IMR-90 (cell line): Measurements from ENCODE around the gene ANKRD40CL. TPM values are rescaled to one million over a fixed set of nuclear protein-coding genes. Genes with fewer than 3 reads are reported as not detected.

Experiments
- ATAC-seq: fragments of 200-7000 bp; cut with Tn5 transposase; 2 replicates; pipeline ENCODE4 v1.9.1; 2020; ENCODE audit warnings: low read depth, mild to moderate bottlenecking, moderate library complexity
- BruUV-seq: library from RNA; stranded (reverse); fragments of 400-500 nt; replicated peaks from 2 replicates; lab custom pipeline; 2021; lab: Mats Ljungman, UMichigan
- CTCF ChIA-PET: fragments of 300-600 bp; formaldehyde crosslinking; extraction: SDS; loops from one replicate; lab custom pipeline; 2021; ENCODE audit warnings: antibody characterized with exemption; lab: Yijun Ruan, JAX
- POLR2A ChIA-PET: fragments of 300-600 bp; sonication (Branson Sonifier 250); formaldehyde crosslinking; loops from one replicate; lab custom pipeline; 2022; ENCODE audit warnings: antibody characterized with exemption; ENCODE audit not compliant: unreplicated experiment; lab: Charles Lee
- DNase-seq: peaks from one replicate; pipeline ENCODE4 v3.0.0; 2013
- H2AFZ ChIP-seq: replicated peaks from 2 replicates; pipeline ENCODE3; 2013; ENCODE audit warnings: low read length, mild to moderate bottlenecking; ENCODE audit not compliant: poor library complexity
- H2AK5ac ChIP-seq: 2 replicates; pipeline ENCODE4 v1.6.1; 2013; ENCODE audit warnings: low read depth, low read length, inconsistent platforms
- H2AK9ac ChIP-seq: replicated peaks from 2 replicates; pipeline ENCODE3; 2013; ENCODE audit warnings: mild to moderate bottlenecking, low read depth, low read length, moderate library complexity; ENCODE audit not compliant: poor library complexity
- H2BK120ac ChIP-seq: 2 replicates; pipeline ENCODE4 v1.6.1; 2013; ENCODE audit warnings: low read depth, low read length, inconsistent platforms
- H2BK15ac ChIP-seq: 3 replicates; pipeline ENCODE4 v1.6.1; 2013; ENCODE audit warnings: low read depth, low read length, inconsistent platforms
- H2BK20ac ChIP-seq: 2 replicates; pipeline ENCODE4 v1.6.1; 2013; ENCODE audit warnings: low read depth, mild to moderate bottlenecking, inconsistent platforms, low read length, moderate library complexity
- H2BK5ac ChIP-seq: 2 replicates; pipeline ENCODE4 v1.6.1; 2013; ENCODE audit warnings: mild to moderate bottlenecking, low read depth, low read length, inconsistent platforms; ENCODE audit not compliant: poor library complexity, severe bottlenecking
- H3K14ac ChIP-seq: replicated peaks from 2 replicates; pipeline ENCODE4 v1.6.1; 2013; ENCODE audit warnings: low read depth, low read length, inconsistent platforms
- H3K18ac ChIP-seq: 2 replicates; pipeline ENCODE4 v1.6.1; 2013; ENCODE audit warnings: low read depth, low read length, control low read depth
- H3K23ac ChIP-seq: 2 replicates; pipeline ENCODE4 v1.6.1; 2013; ENCODE audit warnings: low read depth, low read length, inconsistent platforms
- H3K27ac ChIP-seq: 2 replicates; pipeline ENCODE4 v1.5.1; 2013; ENCODE audit warnings: mild to moderate bottlenecking, control low read depth, low read length; ENCODE audit not compliant: insufficient read depth
- H3K27me3 ChIP-seq: 2 replicates; pipeline ENCODE4 v1.6.1; 2013; ENCODE audit warnings: low read length; ENCODE audit not compliant: control insufficient read depth, insufficient read depth
- H3K36me3 ChIP-seq: 2 replicates; pipeline ENCODE4 v1.6.1; 2013; ENCODE audit warnings: low read length, mixed read lengths; ENCODE audit not compliant: control insufficient read depth, insufficient read depth
- H3K4ac ChIP-seq: 2 replicates; pipeline ENCODE4 v1.6.1; 2013; ENCODE audit warnings: low read depth, low read length, inconsistent platforms
- H3K4me1 ChIP-seq: 2 replicates; pipeline ENCODE4 v1.6.1; 2013; ENCODE audit warnings: low read length, mixed read lengths; ENCODE audit not compliant: control insufficient read depth, insufficient read depth
- H3K4me2 ChIP-seq: 2 replicates; pipeline ENCODE4 v1.6.1; 2013; ENCODE audit warnings: low read depth, mild to moderate bottlenecking, control low read depth, low read length, moderate library complexity
- H3K4me3 ChIP-seq: 2 replicates; pipeline ENCODE4 v1.5.1; 2013; ENCODE audit warnings: low read depth, mild to moderate bottlenecking, control low read depth, low read length, moderate library complexity; ENCODE audit not compliant: insufficient read depth
- H3K56ac ChIP-seq: 2 replicates; pipeline ENCODE4 v1.6.1; 2013; ENCODE audit warnings: low read length, inconsistent platforms; ENCODE audit not compliant: insufficient read depth; ENCODE audit errors: extremely low read depth
- H3K79me1 ChIP-seq, 2 experiments: 2 replicates each; pipeline ENCODE4 v1.6.1; 2013; ENCODE audit warnings: low read length in 2 of 2, inconsistent platforms in 1 of 2, low read depth in 1 of 2
- H3K9ac ChIP-seq: 2 replicates; pipeline ENCODE4 v1.6.1; 2013; ENCODE audit warnings: low read depth, low read length, control low read depth
- H3K9me1 ChIP-seq: 2 replicates; pipeline ENCODE4 v1.6.1; 2013; ENCODE audit warnings: low read length, inconsistent platforms; ENCODE audit not compliant: insufficient read depth
- H3K9me3 ChIP-seq: 2 replicates; pipeline ENCODE4 v1.6.1; 2013; ENCODE audit warnings: low read length; ENCODE audit not compliant: control insufficient read depth, insufficient read depth
- H4K20me1 ChIP-seq: 2 replicates; pipeline ENCODE4 v1.6.1; 2013; ENCODE audit warnings: low read length, inconsistent platforms; ENCODE audit not compliant: insufficient read depth
- H4K5ac ChIP-seq: 2 replicates; pipeline ENCODE4 v1.6.1; 2013; ENCODE audit warnings: mild to moderate bottlenecking, low read depth, low read length, control low read depth
- H4K8ac ChIP-seq, 2 experiments: 2 replicates each; pipeline ENCODE4 v1.6.1; 2013; ENCODE audit warnings: low read depth in 2 of 2, low read length in 2 of 2, control low read depth in 1 of 2, inconsistent platforms in 1 of 2
- H4K91ac ChIP-seq: 2 replicates; pipeline ENCODE4 v1.6.1; 2013; ENCODE audit warnings: low read depth, low read length, inconsistent platforms; ENCODE audit not compliant: insufficient read depth
- BHLHE40 ChIP-seq: fragments of 150-350 bp; IDR thresholded peaks from 2 replicates; pipeline ENCODE4 v1.6.1; 2016; ENCODE audit warnings: mild to moderate bottlenecking, low read depth, low read length
- CHD1 ChIP-seq: IDR thresholded peaks from 2 replicates; pipeline ENCODE4 v1.6.1; 2012; ENCODE audit warnings: low read depth, low read length, improper control_type of control experiment
- CTCF ChIP-seq: conservative IDR thresholded peaks from 2 replicates; pipeline ENCODE4 v1.5.1; 2012; ENCODE audit warnings: mild to moderate bottlenecking, low read depth, low read length, improper control_type of control experiment
- ELK1 ChIP-seq: fragments of 150-350 bp; IDR thresholded peaks from 2 replicates; pipeline ENCODE4 v1.6.1; 2016; ENCODE audit warnings: low read depth, mild to moderate bottlenecking, low read length, moderate library complexity, borderline replicate concordance
- FOS ChIP-seq: fragments of 150-350 bp; IDR thresholded peaks from 2 replicates; pipeline ENCODE4 v1.6.1; 2016; ENCODE audit warnings: low read depth, low read length
- MAFK ChIP-seq: IDR thresholded peaks from 2 replicates; pipeline ENCODE4 v1.6.1; 2012; ENCODE audit warnings: low read depth, low read length, improper control_type of control experiment
- MAZ ChIP-seq: IDR thresholded peaks from 2 replicates; pipeline ENCODE4 v1.6.1; 2012; ENCODE audit warnings: low read depth, mild to moderate bottlenecking, low read length, improper control_type of control experiment, moderate library complexity, borderline replicate concordance
- MXI1 ChIP-seq: IDR thresholded peaks from 2 replicates; pipeline ENCODE4 v1.6.1; 2012; ENCODE audit warnings: low read depth, mild to moderate bottlenecking, low read length, moderate library complexity, borderline replicate concordance
- NFE2L2 ChIP-seq: fragments of 150-350 bp; IDR thresholded peaks from 2 replicates; pipeline ENCODE4 v1.6.1; 2016; ENCODE audit warnings: low read depth, mild to moderate bottlenecking, low read length
- POLR2A ChIP-seq: IDR thresholded peaks from 2 replicates; pipeline ENCODE4 v1.6.1; 2012; ENCODE audit warnings: mild to moderate bottlenecking, low read depth, low read length
- RAD21 ChIP-seq: IDR thresholded peaks from 2 replicates; pipeline ENCODE4 v1.6.1; 2012; ENCODE audit warnings: low read length, improper control_type of control experiment
- RCOR1 ChIP-seq: IDR thresholded peaks from 2 replicates; pipeline ENCODE4 v1.6.1; 2012; ENCODE audit warnings: mild to moderate bottlenecking, low read length, improper control_type of control experiment; ENCODE audit not compliant: insufficient replicate concordance
- RFX5 ChIP-seq: IDR thresholded peaks from 2 replicates; pipeline ENCODE4 v1.8.0; 2012; ENCODE audit warnings: low read depth, mild to moderate bottlenecking, low read length, moderate library complexity
- SMC3 ChIP-seq: fragments of 150-350 bp; IDR thresholded peaks from 2 replicates; pipeline ENCODE4 v1.6.1; 2016; ENCODE audit warnings: low read depth, mild to moderate bottlenecking, antibody characterized with exemption, low read length, moderate library complexity
- USF2 ChIP-seq: fragments of 150-350 bp; IDR thresholded peaks from 2 replicates; pipeline ENCODE4 v1.6.1; 2017; ENCODE audit warnings: mild to moderate bottlenecking, antibody characterized with exemption, low read length, low read depth
- WGBS, 2 experiments: methylation state at CpG; one replicate each; pipeline versions ENCODE4 v1.1.5 to v1.1.7; 2013; ENCODE audit warnings: missing lambda C conversion rate in 2 of 2; ENCODE audit not compliant: insufficient read length in 1 of 2; ENCODE audit errors: extremely low coverage in 2 of 2; 5-methylcytosine and 5-hydroxymethylcytosine counted together
- dilution Hi-C: fragments of 300-500 bp; cut with HindIII; formaldehyde crosslinking; loops from one replicate; pipeline ENCODE4 v1.14.3; 2018; ENCODE audit warnings: low sequenced_read_pairs; ENCODE audit not compliant: unreplicated experiment
- in situ Hi-C: fragments of 300-500 bp; cut with MboI; formaldehyde crosslinking; loops from 3 replicates; pipeline ENCODE4 v1.14.3; 2019; ENCODE audit warnings: low sequenced_read_pairs, inconsistent platforms, mixed read lengths
- intact Hi-C: fragments of 100-400 bp; cut with micrococcal nuclease; formaldehyde crosslinking; loops from 2 replicates; pipeline ENCODE4 v1.10.0; 2022
- polyA plus RNA-seq, 3 experiments: library from polyadenylated mRNA; depleted of rRNA; stranded (reverse); fragments of >200 nt; gene quantifications; 2 replicates each; pipeline ENCODE4 v1.2.3, GENCODE V29; 2012; ENCODE audit warnings: low replicate concordance in 1 of 3
- total RNA-seq: library from RNA; depleted of rRNA; stranded (reverse); fragments of >200 nt; gene quantifications from 2 replicates; pipeline ENCODE4 v1.2.3, GENCODE V29; 2012

Gene ANKRD40CL
- total and polyA plus RNA-seq, 2 of the 4 experiments (the other 2 are of a cell fraction) = not detected

GRCh38 chr17:50793007-50793406 is 25.7 kb upstream of the ANKRD40CL start:
- WGBS, 2 experiments = 100% methylated on average over 1 of the region's 8 CpGs; no CpG with 5 or more reads in 1 of the 2 experiments
- Histone ChIP-seq H2BK5ac (no peak overlapping the region), H3K4me2 (no peak overlapping the region), H4K91ac (no peak overlapping the region), H3K9me3 (no peaks in the 10 kb centered on the region), H3K36me3 (no peaks in the 10 kb centered on the region), H3K18ac (no peak overlapping the region), H2AK9ac (no peak overlapping the region), H2BK15ac (no peak overlapping the region), H4K5ac (no peak overlapping the region), H3K27ac (no peak overlapping the region), H3K27me3 (peaks cover 2% of the 10 kb centered on the region), H3K4ac (no peak overlapping the region), H3K23ac (no peak overlapping the region), H4K8ac (no peak overlapping the region), H3K4me1 (peaks cover 4% of the 10 kb centered on the region; the same call in 1 of the 2 replicates), H3K4me3 (no peak overlapping the region), H2BK20ac (no peak overlapping the region), H3K9me1 (no peaks in the 10 kb centered on the region), H2AFZ (no peak overlapping the region), H3K9ac (no peak overlapping the region), H2AK5ac (no peak overlapping the region), H3K79me1 (no peaks in the 10 kb centered on the region), H3K56ac (no peak overlapping the region), H4K20me1 (no peaks in the 10 kb centered on the region), H2BK120ac (no peak overlapping the region), H3K14ac (no peak overlapping the region)
- ChIA-PET POLR2A (no interaction called here), CTCF (no interaction called here)
- dilution Hi-C loops (no loop called here), in situ Hi-C loops (no loop called here), intact Hi-C loops (no loop called here)
- BruUV-seq = no TSS peak
- DNase-seq (no peak), ATAC-seq (no peak)
- TF ChIP-seq MXI1 = no peak
- no peak for TF ChIP-seq POLR2A
- TF ChIP-seq CHD1 = no peak
- no peak for TF ChIP-seq SMC3
- no peak for TF ChIP-seq RCOR1
- TF ChIP-seq RAD21 = no peak
- no peak for TF ChIP-seq FOS
- no peak for TF ChIP-seq USF2
- TF ChIP-seq NFE2L2 = no peak
- TF ChIP-seq RFX5 = no peak
- no peak for TF ChIP-seq MAFK
- TF ChIP-seq MAZ = no peak
- TF ChIP-seq ELK1 = no peak
- TF ChIP-seq BHLHE40 = no peak
- TF ChIP-seq CTCF = no peak
